Activated T-cell treated with anti-CD3 and anti-CD28 coated beads, Interleukin-2, amount 50 U/mL, for 1 hour (primary cell): ENCODE data around the gene RSPO4.
"Not testable (repeated sequence)": the region's sequence is repeated elsewhere in the genome, so short reads cannot be mapped to it uniquely, and the experiment has no call there.

Experiments used
- DNase-seq: peaks from one replicate; pipeline ENCODE4 v3.0.0-alpha.2; 2020

The RSPO4 gene

GRCh38 chr20:1003920-1004697 lies 2.0 kb upstream of the RSPO4 start:
- DNase-seq = no peak

GRCh38 chr20:1002682-1003561 lies 811 bp upstream of the RSPO4 start:
- no peak for DNase-seq

- DNase-seq = no peak
Measured at GRCh38 chr20:1001116-1001515, 995 bp downstream of the RSPO4 start.

- DNase-seq = no peak
Measured at GRCh38 chr20:998231-998830, 3.8 kb downstream of the RSPO4 start.

GRCh38 chr20:997486-997885 lies 4.6 kb downstream of the RSPO4 start:
- no peak for DNase-seq

GRCh38 chr20:997016-997415 lies 5.1 kb downstream of the RSPO4 start:
- no peak for DNase-seq

- no peak for DNase-seq
Measured at GRCh38 chr20:995170-995569, 6.9 kb downstream of the RSPO4 start.

- no peak for DNase-seq
Measured at GRCh38 chr20:992801-993535, 9.1 kb downstream of the RSPO4 start.

- no peak for DNase-seq
Measured at GRCh38 chr20:991850-992249, 10.3 kb downstream of the RSPO4 start.

GRCh38 chr20:990293-990959 lies 11.7 kb downstream of the RSPO4 start:
- no peak for DNase-seq

GRCh38 chr20:988272-988671 lies 13.8 kb downstream of the RSPO4 start:
- DNase-seq = no peak

GRCh38 chr20:987677-988076 lies 14.4 kb downstream of the RSPO4 start:
- DNase-seq = no peak

- no peak for DNase-seq
Measured at GRCh38 chr20:986733-987355, 15.3 kb downstream of the RSPO4 start.

GRCh38 chr20:984994-985393 lies 17.1 kb downstream of the RSPO4 start:
- not testable (repeated sequence) for DNase-seq

- DNase-seq = no peak
Measured at GRCh38 chr20:982754-983153, 19.4 kb downstream of the RSPO4 start.

- no peak for DNase-seq
Measured at GRCh38 chr20:977021-977420, 25.1 kb downstream of the RSPO4 start.

- DNase-seq = no peak
Measured at GRCh38 chr20:976033-976432, 26.1 kb downstream of the RSPO4 start.

GRCh38 chr20:973785-974194 lies 28.3 kb downstream of the RSPO4 start:
- DNase-seq = no peak

- no peak for DNase-seq
Measured at GRCh38 chr20:972256-972655, 29.9 kb downstream of the RSPO4 start.

- no peak for DNase-seq
Measured at GRCh38 chr20:971346-971745, 30.8 kb downstream of the RSPO4 start.

- DNase-seq = no peak
Measured at GRCh38 chr20:969868-970267, 32.2 kb downstream of the RSPO4 start.
